Activated CD4-positive, CD25-positive, alpha-beta regulatory T cell treated with anti-CD3 and anti-CD28 coated beads, Interleukin-2, amount 50 U/mL, for 72 hours (primary cell): ENCODE measurements around the gene FGF6.
"Not testable (repeated sequence)": the region's sequence is repeated elsewhere in the genome, so short reads cannot be mapped to it uniquely, and the experiment has no call there.

Experiments
- DNase-seq: peaks from one replicate; pipeline ENCODE4 v3.0.0; 2021

The FGF6 gene, protein sequence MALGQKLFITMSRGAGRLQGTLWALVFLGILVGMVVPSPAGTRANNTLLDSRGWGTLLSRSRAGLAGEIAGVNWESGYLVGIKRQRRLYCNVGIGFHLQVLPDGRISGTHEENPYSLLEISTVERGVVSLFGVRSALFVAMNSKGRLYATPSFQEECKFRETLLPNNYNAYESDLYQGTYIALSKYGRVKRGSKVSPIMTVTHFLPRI

DNA sequence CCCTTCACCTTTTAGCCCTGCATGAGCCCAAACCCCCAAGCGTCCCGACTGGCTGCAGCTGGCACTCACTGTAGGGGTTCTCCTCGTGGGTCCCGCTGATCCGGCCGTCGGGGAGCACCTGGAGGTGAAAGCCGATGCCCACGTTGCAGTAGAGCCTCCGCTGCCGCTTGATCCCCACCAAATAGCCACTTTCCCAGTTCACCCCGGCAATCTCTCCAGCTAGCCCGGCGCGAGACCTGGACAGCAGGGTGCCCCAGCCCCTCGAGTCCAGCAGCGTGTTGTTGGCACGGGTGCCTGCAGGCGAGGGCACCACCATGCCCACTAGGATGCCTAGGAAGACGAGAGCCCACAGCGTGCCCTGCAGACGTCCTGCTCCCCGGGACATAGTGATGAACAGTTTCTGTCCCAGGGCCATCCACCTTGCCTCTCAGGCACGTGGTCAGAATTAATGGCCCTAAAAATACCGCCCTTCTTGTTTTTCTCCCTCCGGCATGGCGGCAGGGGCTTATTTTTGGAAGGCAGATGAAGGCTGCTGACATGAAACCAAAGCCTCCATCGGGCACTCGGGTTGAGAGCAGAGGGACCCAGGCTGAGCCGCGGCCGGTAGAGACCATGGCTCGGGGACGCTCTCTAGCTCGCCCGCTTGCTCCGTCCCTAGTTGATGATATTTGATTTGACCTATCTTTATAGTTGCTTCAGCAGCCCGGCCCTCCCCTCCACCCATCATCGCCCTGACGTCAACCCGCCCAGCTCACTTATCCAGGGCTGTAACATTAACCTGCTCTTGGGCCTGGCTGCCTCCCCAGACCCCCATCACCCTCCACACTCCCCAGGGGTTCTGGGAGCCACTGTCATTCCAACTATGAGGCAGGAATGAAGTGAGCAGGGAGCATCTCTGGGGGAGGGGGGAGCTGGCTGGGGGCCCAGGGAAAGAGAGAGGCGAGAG is at the start of gene FGF6:
Gene FGF6, minus strand, starts transcription at position 660 of the 946 bp plus-strand sequence. Its CDS starts 245 bp downstream, at position 415.
- no peak for DNase-seq

DNA sequence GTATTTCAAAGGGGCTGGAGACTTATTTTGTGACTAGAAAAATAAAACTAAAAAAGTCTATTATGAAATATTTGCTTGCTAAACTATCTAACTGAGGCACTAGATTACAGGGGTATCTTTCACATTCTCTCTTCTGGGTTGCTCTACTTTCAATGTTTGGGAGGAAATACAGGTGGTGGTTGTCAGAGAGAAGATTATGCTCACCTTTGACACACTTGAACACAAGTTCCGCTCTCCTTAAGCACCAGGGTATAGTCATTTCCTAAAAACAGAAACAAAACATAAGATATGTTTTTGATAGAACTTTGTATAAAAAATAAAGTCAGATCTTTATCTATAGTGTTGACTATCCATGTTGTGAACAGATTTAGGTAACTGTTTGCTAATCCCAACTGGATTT is 45.4 kb upstream of the FGF6 start:
- DNase-seq, result no peak

DNA sequence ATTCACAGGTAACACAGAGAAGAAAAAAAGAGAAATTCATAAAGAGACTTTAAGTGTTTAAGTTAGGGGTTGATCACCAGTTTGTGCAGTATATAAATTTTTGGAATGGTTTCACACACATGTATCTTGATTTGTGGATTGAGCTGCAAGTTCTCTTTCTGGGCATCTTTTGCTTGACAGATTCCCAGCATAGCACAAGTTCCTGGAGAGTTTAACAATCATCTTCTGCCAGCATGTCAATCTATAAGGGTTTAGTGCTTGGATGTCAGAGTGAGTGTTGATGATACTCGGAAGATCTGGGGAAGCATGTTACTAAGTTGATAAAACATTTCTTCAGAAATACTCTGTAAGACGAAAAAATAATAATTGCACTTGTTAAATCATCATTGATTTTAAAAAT is 43.9 kb upstream of the FGF6 start:
- DNase-seq, result no peak

DNA sequence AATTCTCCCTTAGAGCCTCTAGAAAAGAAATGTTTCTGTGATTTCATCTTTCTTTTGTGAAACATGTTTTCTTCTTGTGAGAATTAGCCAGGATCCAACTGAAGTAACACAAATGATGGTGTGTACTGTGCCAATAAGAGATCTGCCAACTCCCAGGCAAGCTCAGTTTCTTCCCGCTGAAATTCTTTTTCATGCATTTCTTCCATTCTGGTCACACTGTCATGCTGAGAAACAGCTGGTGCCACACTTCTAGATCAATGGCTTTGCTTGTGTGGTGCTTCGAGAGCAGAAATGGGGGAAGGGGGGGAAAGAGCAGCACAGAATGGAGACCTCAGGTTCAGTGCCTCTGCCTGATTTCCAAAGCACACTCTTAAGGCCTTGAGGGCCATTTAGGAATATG is 41.4 kb upstream of the FGF6 start:
- DNase-seq, result no peak

DNA sequence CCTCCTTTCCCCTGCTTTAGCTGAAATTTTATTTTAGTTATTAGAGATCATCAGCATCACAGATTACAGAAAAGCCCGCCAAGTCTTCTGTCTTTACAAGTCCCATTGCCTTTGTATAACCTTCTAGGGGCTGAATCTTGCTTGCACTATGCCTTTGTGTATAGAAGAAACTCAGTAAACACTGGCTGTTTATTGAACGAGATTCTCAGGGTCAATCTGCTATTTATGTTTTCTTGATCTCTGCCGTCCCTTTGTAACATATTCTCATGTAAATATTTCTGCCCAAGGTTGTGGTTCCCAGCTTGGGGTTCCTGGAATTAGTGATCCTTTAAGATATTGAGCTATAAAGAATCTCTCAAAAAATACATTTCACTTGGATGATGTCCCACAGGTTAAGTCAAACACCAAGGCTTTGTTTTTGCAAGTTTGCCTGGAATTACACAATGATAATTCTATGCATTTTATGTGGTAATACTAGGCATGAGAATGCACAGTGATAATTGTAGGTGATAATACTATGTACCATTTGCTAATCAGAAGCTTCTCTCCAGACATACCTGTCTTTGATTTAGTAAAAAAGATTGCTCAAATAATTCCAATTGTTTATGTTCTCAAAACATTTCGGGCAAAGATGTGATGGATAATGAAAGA is 40.6 kb upstream of the FGF6 start:
- DNase-seq, result no peak

DNA sequence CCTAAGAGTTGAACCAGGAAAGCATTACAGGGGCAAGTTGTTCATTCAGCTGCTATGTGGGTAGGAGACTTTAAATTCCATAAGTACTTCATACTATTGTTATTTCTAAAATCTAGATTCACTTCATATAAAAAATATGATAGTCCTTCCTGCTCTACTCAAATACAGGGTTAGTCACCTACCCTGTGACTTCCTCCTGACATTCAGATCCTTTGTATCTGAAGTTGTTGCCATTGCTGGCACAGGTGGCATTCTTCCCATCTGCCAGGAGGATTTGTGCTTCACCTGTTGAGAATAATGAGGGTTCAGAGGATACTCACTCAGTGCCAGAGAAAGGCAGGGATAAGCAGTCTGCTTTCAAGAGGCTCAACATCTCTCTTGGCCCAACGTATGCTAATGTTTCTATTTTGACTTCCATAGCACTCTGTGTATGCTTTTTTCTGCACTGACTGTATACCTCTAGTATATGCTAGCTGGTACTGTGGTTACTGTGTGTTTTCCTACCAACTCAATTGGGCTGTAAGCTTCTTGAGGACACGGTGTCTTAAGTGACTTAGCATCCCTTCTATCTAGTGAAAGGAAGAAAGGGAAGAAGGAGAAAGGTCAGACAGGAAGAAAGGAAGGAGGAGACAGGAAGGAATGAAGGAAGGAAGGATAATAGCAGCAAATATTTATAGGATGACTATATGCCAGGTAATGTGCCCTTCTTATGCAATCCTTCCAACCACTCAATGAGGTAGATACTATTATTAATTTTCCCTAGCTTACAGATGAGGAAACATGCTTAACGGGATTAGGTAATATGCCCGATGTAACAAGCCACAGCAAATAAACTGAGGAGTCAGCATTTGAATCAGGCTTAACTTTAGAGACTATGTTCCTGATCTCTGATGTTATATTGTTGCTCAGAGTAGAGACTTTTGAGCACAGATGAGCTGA is 38.5 kb upstream of the FGF6 start:
- no peak for DNase-seq

DNA sequence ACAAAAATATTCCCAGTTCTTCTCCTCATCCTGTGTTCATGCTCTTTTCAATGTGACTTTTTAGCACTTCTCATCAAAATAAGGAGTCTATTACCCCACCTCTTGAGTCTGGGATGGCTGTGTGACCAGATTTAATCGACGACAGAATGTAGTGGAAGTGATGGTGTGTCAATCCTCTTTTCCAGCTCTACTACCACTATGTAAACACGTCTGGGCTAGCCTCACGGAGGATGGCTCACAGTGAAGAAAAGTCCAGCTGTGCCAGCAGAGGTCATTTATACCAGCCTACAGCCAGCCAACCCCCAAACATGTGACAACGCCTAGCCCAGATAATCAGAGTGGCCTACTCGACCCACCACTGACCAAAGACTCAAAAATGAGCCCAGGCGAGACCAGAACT is 37.3 kb upstream of the FGF6 start:
- no peak for DNase-seq

DNA sequence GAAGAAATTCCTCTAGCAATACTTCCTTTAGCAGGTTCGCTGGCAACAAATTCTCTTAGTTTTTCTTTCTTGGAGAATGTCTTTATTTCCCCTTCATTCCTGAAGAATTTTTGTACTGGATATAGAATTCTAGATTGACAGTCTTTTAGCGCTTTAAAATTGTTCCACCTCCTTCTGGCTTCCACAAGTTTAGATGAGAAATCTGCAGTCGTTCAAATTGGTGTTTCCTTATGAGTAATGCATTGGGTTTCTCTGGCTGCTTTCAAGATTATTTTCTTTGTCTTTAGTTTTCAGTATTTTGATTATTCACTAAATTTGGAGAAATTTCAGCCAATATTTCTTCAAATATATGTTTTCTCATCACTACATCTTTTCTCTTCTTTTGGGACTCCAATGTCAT is 33.3 kb upstream of the FGF6 start:
- no peak for DNase-seq

DNA sequence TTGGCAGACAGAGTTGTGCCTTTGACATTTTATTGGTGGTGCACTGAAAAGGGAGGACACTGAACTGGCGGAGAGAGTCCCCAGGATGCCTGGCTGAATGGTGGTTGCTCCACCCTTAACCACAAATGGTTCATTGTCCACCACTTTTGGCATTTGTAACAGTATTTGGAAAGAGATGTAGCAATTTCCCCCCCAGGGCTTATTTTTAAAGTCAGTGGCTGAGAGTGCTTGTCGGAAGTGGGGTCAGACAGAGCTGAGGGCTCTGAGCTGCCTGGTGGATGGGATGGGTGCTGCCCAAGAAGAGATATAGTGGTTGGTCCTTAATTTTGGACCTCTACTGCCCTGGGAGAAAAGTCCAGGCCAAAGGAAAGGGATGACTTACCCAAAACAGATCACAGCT is 31.5 kb upstream of the FGF6 start:
- no peak for DNase-seq

DNA sequence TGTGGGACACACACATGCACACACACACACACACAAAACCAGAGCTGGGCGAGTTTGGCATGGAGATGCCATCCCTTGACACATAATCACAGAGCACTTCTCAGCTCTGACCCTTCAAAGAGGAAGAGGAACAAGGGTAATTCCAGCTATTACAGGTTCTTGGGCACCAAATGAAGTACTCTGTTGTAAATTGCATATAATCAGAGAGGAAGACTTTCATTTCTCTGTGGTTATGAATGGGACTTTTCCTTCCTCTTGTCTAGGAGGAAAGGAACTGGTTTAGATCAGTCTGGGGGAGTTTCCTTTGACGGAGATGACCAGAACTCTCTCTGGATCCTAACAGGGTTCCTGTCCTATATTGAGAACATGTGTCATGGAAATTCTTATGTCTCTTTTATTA is 26.4 kb upstream of the FGF6 start:
- DNase-seq, result no peak

DNA sequence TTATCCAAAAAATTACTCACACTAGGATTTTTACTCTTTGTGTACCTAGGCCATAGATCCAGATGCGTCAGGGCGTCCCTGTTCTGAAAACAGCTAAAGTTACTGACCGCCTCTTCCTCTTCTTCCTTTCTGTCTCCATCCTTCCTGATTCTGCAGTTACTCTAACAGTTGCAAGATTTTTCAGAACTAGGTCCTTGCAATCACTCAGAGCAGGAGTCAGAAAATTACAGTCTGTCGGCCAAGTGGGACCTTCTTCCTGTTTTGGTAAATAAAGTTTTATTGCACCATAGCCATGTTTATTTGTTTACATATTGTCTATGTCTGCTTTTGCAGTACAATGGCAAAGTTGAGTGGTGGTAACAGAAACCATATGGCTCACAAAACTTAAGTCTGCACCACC is 25.6 kb upstream of the FGF6 start:
- no peak for DNase-seq

DNA sequence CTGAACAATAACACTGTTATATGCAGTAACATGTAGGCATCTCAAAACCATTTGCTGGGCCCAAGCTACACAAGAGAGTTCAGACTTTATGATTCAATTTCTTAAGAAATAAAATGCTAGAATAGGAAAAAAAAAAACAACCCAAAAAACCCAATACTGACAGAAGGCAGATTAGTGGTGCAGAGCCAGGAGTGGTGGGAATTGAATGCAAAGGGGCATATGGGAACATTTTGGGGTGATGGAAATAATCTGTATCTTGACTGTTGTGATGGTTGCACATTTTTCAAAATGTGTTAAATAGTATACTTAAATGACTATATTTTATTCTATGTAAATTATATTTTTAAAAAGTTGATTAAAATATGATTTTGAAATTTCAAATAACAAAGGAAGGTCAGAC is 23.4 kb upstream of the FGF6 start:
- no peak for DNase-seq

DNA sequence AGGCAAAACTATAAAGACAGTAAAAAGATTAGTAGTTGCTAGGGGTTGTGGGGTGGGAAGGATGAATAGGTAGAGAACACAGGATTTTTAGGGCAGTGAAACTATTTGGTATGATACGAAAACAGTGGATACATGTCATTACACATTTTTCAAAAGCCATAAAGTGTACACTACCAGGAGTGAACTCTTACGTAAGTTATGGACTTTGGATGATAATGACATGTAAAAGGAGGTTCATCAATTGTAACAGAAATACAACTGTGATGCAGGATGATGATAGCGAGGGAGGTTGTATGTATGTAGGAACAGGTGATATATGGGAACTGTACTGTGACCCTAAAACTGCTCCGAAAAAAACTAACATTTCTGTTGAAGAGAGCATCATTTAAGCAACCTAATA is 15.1 kb upstream of the FGF6 start:
- no peak for DNase-seq

DNA sequence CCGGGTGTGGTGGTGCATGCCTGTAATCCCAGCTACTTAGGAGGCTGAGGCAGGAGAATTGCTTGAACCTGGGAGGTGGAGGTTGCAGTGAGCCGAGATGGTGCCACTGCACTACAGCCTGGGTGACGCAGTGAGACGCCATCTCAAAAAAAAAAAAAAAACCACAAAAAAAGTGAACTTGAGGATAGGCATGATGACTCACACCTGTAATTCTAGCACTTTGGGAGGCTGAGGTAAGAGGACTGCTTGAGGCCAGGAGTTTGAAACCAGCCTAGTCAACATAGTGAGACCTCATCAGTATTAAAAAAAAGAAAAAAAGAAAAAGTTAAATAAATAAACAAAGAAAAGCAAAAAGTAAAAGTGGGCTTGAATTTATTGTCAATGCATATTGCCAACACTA is 10.2 kb upstream of the FGF6 start:
- DNase-seq, result not testable (repeated sequence)

DNA sequence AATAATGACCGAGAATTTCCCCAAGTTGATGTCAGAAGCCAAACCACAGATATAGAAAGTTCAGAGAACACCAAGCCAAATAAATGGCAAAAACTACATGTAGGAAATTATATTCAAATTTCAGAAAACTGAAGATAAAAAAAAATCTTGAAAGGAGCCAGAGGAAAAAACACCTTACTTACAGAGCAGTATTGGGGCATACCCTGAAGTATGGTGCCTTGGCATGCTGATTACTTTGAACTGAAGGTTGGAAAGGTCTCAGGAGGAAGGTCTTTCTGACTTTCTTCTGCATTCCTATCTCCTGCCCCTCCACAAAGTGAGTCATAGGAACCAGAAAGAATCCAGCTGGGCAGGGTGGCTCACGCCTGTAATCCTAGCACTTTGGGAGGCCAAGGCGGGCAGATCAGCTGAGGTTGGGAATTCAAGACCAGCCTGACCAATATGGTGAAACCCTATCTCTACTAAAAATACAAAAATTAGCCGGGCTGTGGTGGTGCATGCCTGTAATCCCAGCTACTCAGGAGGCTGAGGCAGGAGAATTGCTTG is 8.8 kb upstream of the FGF6 start:
- no peak for DNase-seq

DNA sequence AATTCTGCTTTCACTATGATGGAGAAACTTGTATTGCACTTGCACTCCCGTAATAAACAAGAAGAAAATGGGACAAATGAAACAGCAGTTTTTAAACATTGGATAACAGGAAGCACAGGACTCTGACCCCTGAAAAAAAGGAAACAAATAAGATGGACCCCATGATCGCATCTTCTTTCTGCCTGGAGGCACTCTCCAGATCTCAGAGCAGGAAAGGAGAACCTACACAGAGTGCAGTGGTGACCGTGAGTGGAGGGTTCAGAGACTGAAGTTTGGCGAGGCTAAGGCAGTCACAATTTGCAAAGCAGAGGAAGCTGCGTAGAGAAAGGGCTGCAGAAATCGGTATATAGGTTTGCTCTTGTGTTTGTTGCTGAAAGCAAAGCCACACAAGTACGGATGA is 6.1 kb upstream of the FGF6 start:
- DNase-seq, result no peak

DNA sequence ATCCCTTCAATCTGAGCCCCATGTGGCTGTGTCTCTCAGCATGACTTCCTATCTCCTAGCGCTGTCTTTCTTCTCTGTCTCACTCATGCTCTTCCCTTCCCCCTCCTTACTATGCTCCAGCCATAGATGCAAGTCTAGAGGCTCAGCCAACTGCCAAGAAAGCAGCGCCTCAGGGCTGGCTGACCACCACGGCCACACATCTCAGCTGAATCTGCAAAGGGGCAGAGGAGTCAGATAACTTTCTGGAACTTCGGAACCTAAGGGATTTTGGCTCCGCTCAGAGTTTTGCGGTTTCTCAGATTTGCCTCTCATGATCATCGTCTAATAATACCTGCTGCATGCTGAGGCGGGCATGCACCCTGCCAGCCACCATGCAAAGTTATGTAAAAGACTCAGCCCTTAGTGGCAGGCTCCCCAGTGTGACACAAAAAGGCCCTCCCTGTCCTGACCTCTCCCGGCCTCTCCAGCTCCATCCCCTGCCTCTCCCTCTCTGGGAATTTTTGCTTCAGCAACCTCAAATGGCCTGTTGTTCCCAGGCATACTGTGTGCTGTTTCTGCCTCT is 5.0 kb upstream of the FGF6 start:
- DNase-seq, result no peak

DNA sequence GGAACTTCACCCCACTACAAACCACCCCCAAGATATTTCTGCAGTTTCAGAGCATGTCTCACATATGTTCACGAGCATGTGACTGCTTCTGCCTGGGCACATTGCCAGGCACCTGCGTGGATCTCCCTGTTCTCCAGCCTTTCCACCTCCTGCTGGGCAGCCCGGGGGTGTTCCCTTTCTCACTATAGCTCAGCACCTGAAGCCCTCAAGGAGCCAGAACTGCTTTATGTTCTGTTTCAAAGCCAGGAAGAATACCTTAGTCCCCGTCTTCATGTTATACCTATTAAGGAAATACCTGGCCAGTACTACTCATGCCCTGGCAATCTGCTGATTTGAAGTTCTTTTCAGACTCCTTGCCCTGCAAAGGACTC is 4.2 kb upstream of the FGF6 start:
- no peak for DNase-seq

DNA sequence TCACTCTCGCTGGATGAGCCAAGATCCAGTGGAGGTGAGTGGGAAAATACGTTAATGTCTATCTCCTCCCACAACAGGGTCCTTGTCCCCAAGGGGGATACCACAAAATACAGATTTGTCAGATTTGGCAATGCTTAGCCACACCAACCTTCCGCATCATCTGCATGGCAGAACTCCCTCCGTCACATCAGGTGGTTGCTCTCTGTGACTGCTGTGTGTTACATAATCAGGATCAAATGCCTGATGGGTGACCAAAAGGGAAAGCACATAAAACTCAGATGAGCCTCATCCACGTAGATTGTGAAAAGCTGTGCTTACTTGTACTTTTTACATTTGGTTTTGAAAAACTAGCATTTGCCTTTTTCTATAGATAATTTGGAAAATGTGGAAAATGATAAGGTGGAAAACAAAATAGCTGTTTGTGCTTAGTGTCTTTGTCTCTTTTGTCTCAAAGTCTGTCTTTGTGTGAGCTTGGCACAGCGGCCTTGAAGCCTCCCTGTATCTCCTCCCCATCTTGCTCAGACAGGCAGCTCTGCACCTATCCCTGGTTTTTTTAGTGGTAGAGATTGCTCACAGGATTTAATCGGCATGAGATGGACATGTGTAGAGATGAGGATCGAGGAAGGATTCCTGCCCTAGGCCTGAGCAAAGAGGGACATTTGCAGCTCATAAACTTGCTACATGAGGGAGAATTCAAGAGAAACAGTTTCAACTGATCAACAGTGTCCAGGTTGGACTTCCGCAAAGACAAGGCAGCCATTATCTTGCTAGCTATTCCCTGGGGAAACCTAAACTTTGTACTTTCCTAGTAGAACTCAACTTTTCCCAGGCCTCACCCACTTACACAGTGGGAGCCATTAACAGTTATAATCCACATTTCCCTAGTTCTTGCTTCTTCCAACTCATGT is 3.6 kb upstream of the FGF6 start:
- no peak for DNase-seq

DNA sequence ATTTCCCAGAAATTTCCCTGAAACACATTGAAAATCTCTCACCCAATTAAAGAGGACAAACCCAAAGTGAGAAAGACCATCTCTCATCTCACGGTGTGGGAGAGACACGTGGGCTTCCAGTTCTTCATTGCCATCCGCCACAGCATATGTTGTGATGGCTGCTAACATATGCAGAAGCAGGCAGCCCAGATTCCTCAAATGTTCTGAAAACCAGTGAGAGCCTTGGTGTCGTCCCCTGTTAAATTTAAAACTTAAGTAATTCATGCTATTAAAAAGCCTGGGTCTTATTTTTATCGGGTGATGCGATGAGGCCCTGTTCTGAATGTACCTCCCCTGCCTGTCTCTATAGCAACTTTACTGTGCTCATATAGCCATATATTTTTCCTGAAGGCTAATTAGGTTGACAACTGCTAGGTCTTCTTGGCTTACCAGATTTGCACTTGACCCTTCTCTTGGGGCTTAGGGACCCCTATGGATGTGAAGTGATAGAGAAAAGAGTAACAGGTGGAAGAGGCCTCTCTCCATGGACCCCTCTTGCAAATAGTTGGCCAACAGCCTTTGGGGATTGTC is 2.8 kb upstream of the FGF6 start:
- DNase-seq, result no peak

DNA sequence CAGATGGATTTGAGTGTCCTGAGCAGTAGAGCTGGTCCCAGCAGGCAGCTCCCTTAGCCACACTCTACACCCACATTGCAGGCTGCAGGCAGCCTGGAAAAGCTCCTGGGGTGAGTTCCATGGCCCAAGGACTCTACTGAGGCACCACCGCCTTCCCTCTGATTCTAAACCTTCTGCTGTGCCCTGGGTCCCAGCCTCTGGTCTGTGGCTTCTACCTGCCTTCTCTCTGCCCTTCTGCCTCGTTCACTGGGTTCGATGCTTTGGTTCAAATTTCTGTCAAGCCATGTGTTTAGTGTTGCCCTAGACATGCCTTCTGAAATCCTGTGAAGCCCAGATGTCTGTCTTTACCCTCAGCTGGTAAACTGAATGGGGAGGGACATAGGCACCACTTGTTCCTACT is 1.5 kb upstream of the FGF6 start:
- DNase-seq, result no peak
